ENCODE data around the gene ZBTB7B. TPM values are rescaled to one million over a fixed set of nuclear protein-coding genes. Genes with fewer than 3 reads are reported as not detected.

Gene ZBTB7B
- total and polyA plus RNA-seq, 2 donors from 2014 or later = 20.1 to 68.7 TPM

GRCh38 chr1:155052439-155053395 lies 50.1 kb downstream of the ZBTB7B start:
- H3K36me3 ChIP-seq (ENCODE audit: control insufficient read depth in 2 of 3, insufficient read depth in 3 of 3, low read length in 3 of 3) = no peaks in the 10 kb centered on the region
- peaks cover 0 to 16% (median 8%) of the 10 kb centered on the region in 3 donors for H3K4me1 ChIP-seq (ENCODE audit: control insufficient read depth in 2 of 3, insufficient read depth in 2 of 3, low read depth in 1 of 3, low read length in 3 of 3)
- no peaks in the 10 kb centered on the region for H3K27me3 ChIP-seq (ENCODE audit: control insufficient read depth, insufficient read depth, low read length)
- TF ChIP-seq CTCF (IDR thresholded peaks at IDR 0.05; ENCODE audit: borderline replicate concordance, extremely low read depth, insufficient read depth) = no peak
- H3K9me3 ChIP-seq (ENCODE audit: control insufficient read depth in 2 of 3, insufficient read depth in 1 of 3, low read length in 3 of 3) = no peaks in the 10 kb centered on the region
- peak overlapping the region in 2 of 3 donors; percentile 56 to 70 for H3K4me3 ChIP-seq (ENCODE audit: low read length in 3 of 3)
- DNase-seq = peak in 1 of 5 donors; percentile 82
- FAIRE-seq = no peak
- H3K9ac ChIP-seq (ENCODE audit: low read length in 3 of 3) = peak overlapping the region in 1 of 3 donors; percentile 80
- intact Hi-C loops (cut with DNase I) = no loop called here
- peak overlapping the region in 1 of 2 donors; percentile 51 for H3K27ac ChIP-seq (ENCODE audit: low read depth in 2 of 2, low read length in 2 of 2)

GRCh38 chr1:155053531-155054105 lies 51.0 kb downstream of the ZBTB7B start:
- Histone ChIP-seq H3K4me3 (ENCODE audit: low read length in 3 of 3) (no peak overlapping the region), H3K4me1 (ENCODE audit: control insufficient read depth in 2 of 3, insufficient read depth in 2 of 3, low read depth in 1 of 3, low read length in 3 of 3) (peaks cover 0 to 16% (median 8%) of the 10 kb centered on the region in 3 donors), H3K9me3 (ENCODE audit: control insufficient read depth in 2 of 3, insufficient read depth in 1 of 3, low read length in 3 of 3) (no peaks in the 10 kb centered on the region), H3K27ac (ENCODE audit: low read depth in 2 of 2, low read length in 2 of 2) (no peak overlapping the region), H3K27me3 (ENCODE audit: control insufficient read depth, insufficient read depth, low read length) (no peaks in the 10 kb centered on the region), H3K36me3 (ENCODE audit: control insufficient read depth in 2 of 3, insufficient read depth in 3 of 3, low read length in 3 of 3) (no peaks in the 10 kb centered on the region), H3K9ac (ENCODE audit: low read length in 3 of 3) (no peak overlapping the region)
- intact Hi-C loops (cut with DNase I) = no loop called here
- peak in 1 of 5 donors; percentile 53 for DNase-seq
- FAIRE-seq = no peak
- no peak for TF ChIP-seq CTCF (IDR thresholded peaks at IDR 0.05; ENCODE audit: borderline replicate concordance, extremely low read depth, insufficient read depth)

- FAIRE-seq = no peak
- Histone ChIP-seq H3K4me1 (ENCODE audit: control insufficient read depth in 2 of 3, insufficient read depth in 2 of 3, low read depth in 1 of 3, low read length in 3 of 3) (peaks cover 0 to 9% (median 4%) of the 10 kb centered on the region in 3 donors), H3K36me3 (ENCODE audit: control insufficient read depth in 2 of 3, insufficient read depth in 3 of 3, low read length in 3 of 3) (no peaks in the 10 kb centered on the region), H3K9me3 (ENCODE audit: control insufficient read depth in 2 of 3, insufficient read depth in 1 of 3, low read length in 3 of 3) (no peaks in the 10 kb centered on the region), H3K27me3 (ENCODE audit: control insufficient read depth, insufficient read depth, low read length) (no peaks in the 10 kb centered on the region), H3K27ac (ENCODE audit: low read depth in 2 of 2, low read length in 2 of 2) (no peak overlapping the region), H3K4me3 (ENCODE audit: low read length in 3 of 3) (no peak overlapping the region), H3K9ac (ENCODE audit: low read length in 3 of 3) (no peak overlapping the region)
- no peak for TF ChIP-seq CTCF (IDR thresholded peaks at IDR 0.05; ENCODE audit: borderline replicate concordance, extremely low read depth, insufficient read depth)
- intact Hi-C loops (cut with DNase I) = no loop called here
- peak in 1 of 5 donors; percentile 58 for DNase-seq
Observed at GRCh38 chr1:155057104-155057503, 54.5 kb downstream of the ZBTB7B start.
